ENCODE results near the gene ADK.

DNA sequence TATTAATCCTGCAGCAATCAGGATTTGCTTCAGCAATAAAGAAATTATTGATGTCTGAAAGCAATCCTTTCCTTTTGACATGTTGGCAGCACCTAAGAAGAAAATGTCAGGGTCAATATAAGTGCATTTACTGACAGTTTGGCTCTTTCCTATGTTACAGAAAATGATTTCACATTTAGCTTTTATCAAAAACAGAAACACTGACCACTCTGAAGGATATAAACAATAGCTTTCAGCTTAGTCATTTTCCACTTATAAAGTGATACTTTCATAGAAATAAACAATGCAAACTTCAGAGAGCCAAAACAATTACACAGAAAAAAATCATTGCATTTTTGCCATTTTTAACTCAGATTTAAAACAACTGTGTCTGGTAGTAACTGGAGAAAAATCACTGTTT lies 349.8 kb downstream of the ADK start:
- TF ChIP-seq, protein P1, sequence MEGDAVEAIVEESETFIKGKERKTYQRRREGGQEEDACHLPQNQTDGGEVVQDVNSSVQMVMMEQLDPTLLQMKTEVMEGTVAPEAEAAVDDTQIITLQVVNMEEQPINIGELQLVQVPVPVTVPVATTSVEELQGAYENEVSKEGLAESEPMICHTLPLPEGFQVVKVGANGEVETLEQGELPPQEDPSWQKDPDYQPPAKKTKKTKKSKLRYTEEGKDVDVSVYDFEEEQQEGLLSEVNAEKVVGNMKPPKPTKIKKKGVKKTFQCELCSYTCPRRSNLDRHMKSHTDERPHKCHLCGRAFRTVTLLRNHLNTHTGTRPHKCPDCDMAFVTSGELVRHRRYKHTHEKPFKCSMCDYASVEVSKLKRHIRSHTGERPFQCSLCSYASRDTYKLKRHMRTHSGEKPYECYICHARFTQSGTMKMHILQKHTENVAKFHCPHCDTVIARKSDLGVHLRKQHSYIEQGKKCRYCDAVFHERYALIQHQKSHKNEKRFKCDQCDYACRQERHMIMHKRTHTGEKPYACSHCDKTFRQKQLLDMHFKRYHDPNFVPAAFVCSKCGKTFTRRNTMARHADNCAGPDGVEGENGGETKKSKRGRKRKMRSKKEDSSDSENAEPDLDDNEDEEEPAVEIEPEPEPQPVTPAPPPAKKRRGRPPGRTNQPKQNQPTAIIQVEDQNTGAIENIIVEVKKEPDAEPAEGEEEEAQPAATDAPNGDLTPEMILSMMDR (IDR thresholded peaks at IDR 0.05), result no peak
- TF ChIP-seq POLR2A (IDR thresholded peaks at IDR 0.05), result no peak

Measured in lower leg skin (tissue), 3 donors.